ENCODE measurements around the gene CST9. TPM values are rescaled to one million over a fixed set of nuclear protein-coding genes. Genes with fewer than 3 reads are reported as not detected.

The CST9 gene
- polyA plus RNA-seq, 1 donor (not counting 4 experiments of a cell fraction or from before 2014, with no cell fraction given), result not detected

GRCh38 chr20:23626040-23626620, 20.4 kb upstream of the CST9 start:
- Histone ChIP-seq H3K4me3 (ENCODE audit: control insufficient read depth in 2 of 3, extremely low read depth in 1 of 3, insufficient read depth in 2 of 3, low read depth in 1 of 3, low read length in 3 of 3) (no peak overlapping the region), H3K9me3 (ENCODE audit: control insufficient read depth, low read depth, low read length) (no peaks in the 10 kb centered on the region), H2AFZ (ENCODE audit: control insufficient read depth, low read length) (no peak overlapping the region), H3K36me3 (ENCODE audit: control insufficient read depth in 2 of 2, extremely low read depth in 1 of 2, insufficient read depth in 2 of 2, low read length in 2 of 2) (no peaks in the 10 kb centered on the region), H3K4me2 (ENCODE audit: control insufficient read depth, extremely low read depth, insufficient read depth, low read depth, low read length) (no peak overlapping the region), H3K27me3 (ENCODE audit: control insufficient read depth, extremely low read depth, insufficient read depth, low read length) (no peaks in the 10 kb centered on the region), H3K4me1 (ENCODE audit: control insufficient read depth, extremely low read depth, insufficient read depth, low read length) (peaks cover 49% of the 10 kb centered on the region), H3K79me2 (ENCODE audit: control insufficient read depth, insufficient read depth, low read length) (no peaks in the 10 kb centered on the region), H3K27ac (ENCODE audit: control insufficient read depth, insufficient read depth, low read length) (peak overlapping the region; percentile 71), H4K20me1 (ENCODE audit: control insufficient read depth, extremely low read depth, insufficient read depth, low read length) (no peaks in the 10 kb centered on the region), H3K9ac (ENCODE audit: control insufficient read depth, extremely low read depth, insufficient read depth, low read length) (peak overlapping the region; percentile 29), H3K9me1 (ENCODE audit: control insufficient read depth, extremely low read depth, insufficient read depth, low read length) (no peaks in the 10 kb centered on the region)
- TF ChIP-seq EZH2 (IDR thresholded peaks at IDR 0.05; ENCODE audit: low read length), result no peak
- no peak for TF ChIP-seq CTCF (optimal IDR thresholded peaks at IDR 0.05 in 1 of 3, IDR thresholded peaks at IDR 0.05 in 1 of 3, conservative IDR thresholded peaks at IDR 0.05 in 1 of 3; ENCODE audit: extremely low read depth in 1 of 3, insufficient read depth in 2 of 3, low read length in 3 of 3)
- DNase-seq (ENCODE audit: low read depth, low spot score) (no peak), FAIRE-seq (peak; percentile 17)
- dilution Hi-C loops (cut with MboI; ENCODE audit: extremely low pct_ligation_motif_present, low sequenced_read_pairs), result no loop called here

- Histone ChIP-seq H3K4me1 (ENCODE audit: control insufficient read depth, extremely low read depth, insufficient read depth, low read length) (peaks cover 49% of the 10 kb centered on the region), H3K36me3 (ENCODE audit: control insufficient read depth in 2 of 2, extremely low read depth in 1 of 2, insufficient read depth in 2 of 2, low read length in 2 of 2) (no peaks in the 10 kb centered on the region), H3K27me3 (ENCODE audit: control insufficient read depth, extremely low read depth, insufficient read depth, low read length) (no peaks in the 10 kb centered on the region), H3K4me2 (ENCODE audit: control insufficient read depth, extremely low read depth, insufficient read depth, low read depth, low read length) (peak overlapping the region; percentile 6), H2AFZ (ENCODE audit: control insufficient read depth, low read length) (no peak overlapping the region), H3K79me2 (ENCODE audit: control insufficient read depth, insufficient read depth, low read length) (no peaks in the 10 kb centered on the region), H3K9me3 (ENCODE audit: control insufficient read depth, low read depth, low read length) (no peaks in the 10 kb centered on the region), H4K20me1 (ENCODE audit: control insufficient read depth, extremely low read depth, insufficient read depth, low read length) (no peaks in the 10 kb centered on the region), H3K27ac (ENCODE audit: control insufficient read depth, insufficient read depth, low read length) (peak overlapping the region; percentile 71), H3K9me1 (ENCODE audit: control insufficient read depth, extremely low read depth, insufficient read depth, low read length) (no peaks in the 10 kb centered on the region), H3K4me3 (ENCODE audit: control insufficient read depth in 2 of 3, extremely low read depth in 1 of 3, insufficient read depth in 2 of 3, low read depth in 1 of 3, low read length in 3 of 3) (no peak overlapping the region), H3K9ac (ENCODE audit: control insufficient read depth, extremely low read depth, insufficient read depth, low read length) (peak overlapping the region; percentile 29)
- TF ChIP-seq EZH2 (IDR thresholded peaks at IDR 0.05; ENCODE audit: low read length), result no peak
- TF ChIP-seq CTCF (optimal IDR thresholded peaks at IDR 0.05 in 1 of 3, IDR thresholded peaks at IDR 0.05 in 1 of 3, conservative IDR thresholded peaks at IDR 0.05 in 1 of 3; ENCODE audit: extremely low read depth in 1 of 3, insufficient read depth in 2 of 3, low read length in 3 of 3), result no peak
- DNase-seq (ENCODE audit: low read depth, low spot score) (no peak), FAIRE-seq (no peak)
- dilution Hi-C loops (cut with MboI; ENCODE audit: extremely low pct_ligation_motif_present, low sequenced_read_pairs), result no loop called here
Measured at GRCh38 chr20:23625236-23625964, 19.7 kb upstream of the CST9 start.
